Mesenchymal stem cell (in vitro differentiated cells and primary cell): ENCODE measurements around the gene USP28.
"Not testable (repeated sequence)": the region's sequence is repeated elsewhere in the genome, so short reads cannot be mapped to it uniquely, and the experiment has no call there.

ENCODE experiments used
- DNase-seq: peaks from one replicate; pipeline ENCODE4 v3.0.0-alpha.2; 2013
- H2AFZ ChIP-seq: one replicate; pipeline ENCODE4 v1.6.1; 2013; ENCODE audit warnings: low read depth, mild to moderate bottlenecking, control low read depth, inconsistent platforms, low read length, moderate library complexity
- H2AK5ac ChIP-seq: 2 replicates; pipeline ENCODE4 v1.6.1; 2013; ENCODE audit warnings: low read length, moderate library complexity, mild to moderate bottlenecking, inconsistent platforms; ENCODE audit not compliant: severe bottlenecking
- H2BK120ac ChIP-seq: one replicate; pipeline ENCODE4 v1.6.1; 2013; ENCODE audit warnings: low read depth, mild to moderate bottlenecking, inconsistent platforms, low read length, moderate library complexity
- H2BK12ac ChIP-seq, 2 experiments: one replicate each; pipeline ENCODE4 v1.6.1; 2013; ENCODE audit warnings: inconsistent platforms in 2 of 2, low read length in 2 of 2, mild to moderate bottlenecking in 2 of 2, moderate library complexity in 2 of 2, control low read depth in 1 of 2
- H2BK15ac ChIP-seq: one replicate; pipeline ENCODE4 v1.6.1; 2013; ENCODE audit warnings: mild to moderate bottlenecking, low read depth, inconsistent platforms; ENCODE audit not compliant: poor library complexity, severe bottlenecking
- H2BK5ac ChIP-seq: 2 replicates; pipeline ENCODE4 v1.6.1; 2013; ENCODE audit warnings: low read depth, mild to moderate bottlenecking, low read length, control low read depth, inconsistent platforms; ENCODE audit not compliant: poor library complexity, severe bottlenecking
- H3K14ac ChIP-seq, 2 experiments: one replicate each; pipeline ENCODE4 v1.6.1; 2013; ENCODE audit warnings: inconsistent platforms in 2 of 2, low read length in 2 of 2, control low read depth in 1 of 2, mild to moderate bottlenecking in 1 of 2, moderate library complexity in 1 of 2
- H3K18ac ChIP-seq, 2 experiments: one replicate each; pipeline ENCODE4 v1.6.1; 2013; ENCODE audit warnings: inconsistent platforms in 2 of 2, low read length in 2 of 2, control low read depth in 1 of 2, low read depth in 1 of 2, mild to moderate bottlenecking in 1 of 2
- H3K23ac ChIP-seq, 2 experiments: one replicate each; pipeline ENCODE4 v1.6.1; 2013; ENCODE audit warnings: inconsistent platforms in 2 of 2, low read length in 2 of 2, mild to moderate bottlenecking in 2 of 2, moderate library complexity in 2 of 2, control low read depth in 1 of 2
- H3K27ac ChIP-seq: 2 replicates; pipeline ENCODE4 v1.5.1; 2013; ENCODE audit warnings: mild to moderate bottlenecking, moderate library complexity, low read length, control low read depth, inconsistent platforms; ENCODE audit not compliant: poor library complexity, severe bottlenecking
- H3K27me3 ChIP-seq, 2 experiments: 2 replicates each; pipeline versions ENCODE4 v1.6.1 to v1.7.0; 2013; ENCODE audit warnings: low read length in 2 of 2, mild to moderate bottlenecking in 2 of 2, moderate library complexity in 2 of 2, control low read depth in 1 of 2, inconsistent platforms in 1 of 2; ENCODE audit not compliant: control insufficient read depth in 1 of 2, insufficient read depth in 1 of 2
- H3K36me3 ChIP-seq, 2 experiments: 2 replicates each; pipeline versions ENCODE4 v1.6.1 to v1.7.0; 2013; ENCODE audit warnings: low read length in 2 of 2, control low read depth in 1 of 2, inconsistent platforms in 1 of 2, low read depth in 1 of 2, mild to moderate bottlenecking in 1 of 2; ENCODE audit not compliant: insufficient read depth in 2 of 2, control insufficient read depth in 1 of 2
- H3K4ac ChIP-seq, 2 experiments: one replicate each; pipeline ENCODE4 v1.6.1; 2013; ENCODE audit warnings: inconsistent platforms in 2 of 2, low read length in 2 of 2, mild to moderate bottlenecking in 2 of 2, moderate library complexity in 2 of 2, control low read depth in 1 of 2, low read depth in 1 of 2
- H3K4me1 ChIP-seq: 2 replicates; pipeline ENCODE4 v1.6.1; 2013; ENCODE audit warnings: low read depth, low read length, control low read depth; ENCODE audit not compliant: control insufficient read depth, insufficient read depth
- H3K4me2 ChIP-seq: 2 replicates; pipeline ENCODE4 v1.6.1; 2013; ENCODE audit warnings: low read length, mild to moderate bottlenecking, inconsistent platforms; ENCODE audit not compliant: poor library complexity, severe bottlenecking
- H3K4me3 ChIP-seq, 2 experiments: 2 replicates each; pipeline versions ENCODE4 v1.5.1 to v1.7.0; 2013; ENCODE audit warnings: low read length in 2 of 2, mild to moderate bottlenecking in 2 of 2, control low read depth in 1 of 2, low read depth in 1 of 2; ENCODE audit not compliant: insufficient read depth in 1 of 2
- H3K79me1 ChIP-seq: replicated peaks from 2 replicates; pipeline ENCODE4 v1.6.1; 2013; ENCODE audit warnings: mild to moderate bottlenecking, control low read depth, low read length, inconsistent platforms; ENCODE audit not compliant: poor library complexity, severe bottlenecking
- H3K9ac ChIP-seq: 2 replicates; pipeline ENCODE4 v1.7.0; 2013; ENCODE audit warnings: mild to moderate bottlenecking, low read length, moderate library complexity
- H3K9me3 ChIP-seq: 2 replicates; pipeline ENCODE4 v1.7.0; 2013; ENCODE audit warnings: mild to moderate bottlenecking, low read length; ENCODE audit not compliant: control insufficient read depth
- H4K8ac ChIP-seq: one replicate; pipeline ENCODE4 v1.6.1; 2013; ENCODE audit warnings: inconsistent platforms, mild to moderate bottlenecking, low read length, moderate library complexity
- H4K91ac ChIP-seq: one replicate; pipeline ENCODE4 v1.6.1; 2013; ENCODE audit warnings: mild to moderate bottlenecking, low read length, inconsistent platforms
- WGBS: methylation state at CpG from one replicate; pipeline ENCODE4 v1.1.7; 2013; ENCODE audit warnings: mixed read lengths; 5-methylcytosine and 5-hydroxymethylcytosine counted together

USP28 gene

GRCh38 chr11:113789675-113790320 is 85.6 kb downstream of the USP28 start:
- H3K9ac ChIP-seq: no peak overlapping the region
- H2AK5ac ChIP-seq: no peak overlapping the region
- H3K9me3 ChIP-seq: no peaks in the 10 kb centered on the region
- no peak overlapping the region for H2BK120ac ChIP-seq
- no peak overlapping the region for H3K4me3 ChIP-seq
- no peak overlapping the region for H3K4ac ChIP-seq
- no peaks in the 10 kb centered on the region for H3K4me1 ChIP-seq
- H3K27ac ChIP-seq: no peak overlapping the region
- H3K4me2 ChIP-seq: no peak overlapping the region
- H2BK5ac ChIP-seq: no peak overlapping the region
- no peak overlapping the region for H2BK12ac ChIP-seq
- no peaks in the 10 kb centered on the region for H3K79me1 ChIP-seq
- peaks cover 4 to 7% of the 10 kb centered on the region in 2 experiments for H3K27me3 ChIP-seq
- no peak overlapping the region for H4K8ac ChIP-seq
- DNase-seq: no peak
- H2BK15ac ChIP-seq: no peak overlapping the region
- H3K18ac ChIP-seq: no peak overlapping the region
- no peak overlapping the region for H4K91ac ChIP-seq
- H3K36me3 ChIP-seq: no peaks in the 10 kb centered on the region
- no peak overlapping the region for H2AFZ ChIP-seq
- 97% methylated on average over 35 of the region's 35 CpGs for WGBS
- no peak overlapping the region for H3K23ac ChIP-seq
- H3K14ac ChIP-seq: no peak overlapping the region

- H4K91ac ChIP-seq, H3K79me1 ChIP-seq, H2BK15ac ChIP-seq, H3K23ac ChIP-seq, H4K8ac ChIP-seq, H2BK5ac ChIP-seq, H3K4me1 ChIP-seq, H3K4me3 ChIP-seq, H3K9ac ChIP-seq, H2AFZ ChIP-seq, DNase-seq, H3K4ac ChIP-seq, H3K18ac ChIP-seq, H2AK5ac ChIP-seq, H2BK12ac ChIP-seq, H3K27ac ChIP-seq, H3K4me2 ChIP-seq, H3K36me3 ChIP-seq, H3K9me3 ChIP-seq, H3K14ac ChIP-seq, H3K27me3 ChIP-seq, H2BK120ac ChIP-seq: not testable (repeated sequence)
- WGBS: 97% methylated on average over 22 of the region's 22 CpGs
These were observed 86.4 kb downstream of the USP28 start for GRCh38 chr11:113789016-113789415.

DNA sequence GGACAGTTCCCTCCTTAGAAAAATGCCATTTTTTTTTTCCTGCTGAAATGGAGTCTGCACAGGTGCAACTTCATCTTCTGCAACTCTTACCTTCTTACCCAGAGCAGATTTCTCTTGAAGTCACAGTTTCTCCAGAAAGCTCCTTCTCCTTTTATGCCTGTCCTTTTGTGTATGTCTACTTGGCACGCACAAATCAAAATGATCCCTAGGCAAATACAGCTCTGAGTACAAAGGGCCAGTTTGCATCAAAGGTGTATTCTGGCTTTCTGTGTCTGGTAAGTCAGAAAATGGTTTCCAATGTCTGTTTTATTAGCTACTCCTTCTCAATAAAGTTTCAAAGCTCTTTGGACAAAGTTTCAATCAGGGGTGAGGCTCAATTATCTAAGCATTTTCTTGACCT is 93.2 kb downstream of the USP28 start:
- H4K8ac ChIP-seq: no peak overlapping the region

GRCh38 chr11:113781682-113782081 is 93.7 kb downstream of the USP28 start:
- Histone ChIP-seq H3K23ac (peak overlapping the region in 1 of 2 experiments; percentile 40), H2BK12ac (no peak overlapping the region), H3K4ac (no peak overlapping the region), H2AFZ (no peak overlapping the region), H2BK15ac (no peak overlapping the region), H2BK5ac (no peak overlapping the region), H2BK120ac (no peak overlapping the region), H2AK5ac (no peak overlapping the region), H3K36me3 (no peaks in the 10 kb centered on the region), H3K79me1 (no peaks in the 10 kb centered on the region), H3K4me1 (no peaks in the 10 kb centered on the region), H3K4me3 (no peak overlapping the region), H3K9me3 (no peaks in the 10 kb centered on the region), H3K4me2 (no peak overlapping the region), H4K91ac (no peak overlapping the region), H3K14ac (no peak overlapping the region), H3K27me3 (peaks cover 16 to 34% of the 10 kb centered on the region in 2 experiments), H4K8ac (no peak overlapping the region), H3K27ac (no peak overlapping the region), H3K18ac (no peak overlapping the region), H3K9ac (no peak overlapping the region)
- 80% methylated on average over 5 of the region's 5 CpGs for WGBS
- no peak for DNase-seq

More for the DNA sequence above, 93.2 kb downstream of the USP28 start:
- Histone ChIP-seq H3K9me3 (no peaks in the 10 kb centered on the region), H3K4me3 (no peak overlapping the region), H2BK120ac (no peak overlapping the region), H3K4me2 (no peak overlapping the region), H3K4ac (no peak overlapping the region), H3K23ac (no peak overlapping the region), H3K27me3 (peaks cover 16 to 31% of the 10 kb centered on the region in 2 experiments), H2BK15ac (no peak overlapping the region), H2AK5ac (no peak overlapping the region), H2AFZ (no peak overlapping the region), H3K9ac (no peak overlapping the region), H3K79me1 (no peaks in the 10 kb centered on the region), H3K36me3 (no peaks in the 10 kb centered on the region), H2BK12ac (no peak overlapping the region), H3K27ac (no peak overlapping the region), H3K14ac (no peak overlapping the region), H3K4me1 (no peaks in the 10 kb centered on the region), H4K91ac (no peak overlapping the region), H3K18ac (no peak overlapping the region), H2BK5ac (no peak overlapping the region)
- no peak for DNase-seq
- 100% methylated on average over 1 of the region's 1 CpG for WGBS
